NK-92 (cell line): ENCODE data around the gene STAT1.

Experiments used
- DNase-seq: peaks from one replicate; lab custom pipeline; 2025; ENCODE audit not compliant: unreplicated experiment; lab: John Stamatoyannopoulos, UW

STAT1 gene

DNA sequence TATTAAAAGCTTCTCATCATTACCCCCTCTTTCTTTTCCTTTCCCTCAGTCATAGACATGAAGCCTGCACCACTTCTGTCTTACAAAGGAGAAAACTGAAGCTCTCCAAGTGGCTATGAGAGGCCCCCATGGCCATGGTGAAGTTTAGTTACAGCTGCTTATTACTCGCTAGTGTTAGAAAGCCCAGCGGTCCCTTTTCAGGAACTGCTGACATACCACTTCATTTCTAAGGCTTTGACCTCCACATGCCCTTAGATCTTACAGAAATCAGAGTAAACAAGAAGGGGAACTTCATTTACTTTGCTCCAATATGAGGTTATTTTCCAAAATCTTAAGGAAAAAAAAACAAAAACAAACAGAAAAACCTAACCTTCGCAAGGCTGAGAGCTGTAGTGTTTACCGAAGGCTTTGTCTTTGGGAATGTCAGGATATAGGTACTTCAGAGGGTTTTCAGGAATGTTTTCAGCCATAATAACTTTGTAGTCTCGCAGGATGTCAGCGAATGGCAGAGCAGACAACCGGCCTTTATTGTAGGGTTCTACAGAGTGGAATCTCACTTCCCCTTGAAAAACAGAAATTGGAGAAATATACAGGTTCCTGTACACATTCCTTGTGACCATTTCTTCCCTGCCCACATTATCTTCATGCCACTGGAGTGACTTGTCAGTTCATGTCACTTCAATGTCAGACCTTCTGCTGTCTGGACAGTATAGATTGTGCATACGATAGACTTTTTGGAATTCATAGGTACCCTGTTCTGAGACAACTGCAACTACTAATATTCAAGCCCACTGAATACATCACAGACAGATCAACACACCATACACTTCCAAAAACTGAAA is 18.8 kb upstream of the STAT1 start:
- no peak for DNase-seq

- no peak for DNase-seq
Observed at GRCh38 chr2:191031256-191031655, 17.3 kb upstream of the STAT1 start.

- DNase-seq, result no peak
Observed at GRCh38 chr2:191030521-191031154, 16.7 kb upstream of the STAT1 start.

GRCh38 chr2:191029280-191029950 is 15.4 kb upstream of the STAT1 start:
- no peak for DNase-seq

DNA sequence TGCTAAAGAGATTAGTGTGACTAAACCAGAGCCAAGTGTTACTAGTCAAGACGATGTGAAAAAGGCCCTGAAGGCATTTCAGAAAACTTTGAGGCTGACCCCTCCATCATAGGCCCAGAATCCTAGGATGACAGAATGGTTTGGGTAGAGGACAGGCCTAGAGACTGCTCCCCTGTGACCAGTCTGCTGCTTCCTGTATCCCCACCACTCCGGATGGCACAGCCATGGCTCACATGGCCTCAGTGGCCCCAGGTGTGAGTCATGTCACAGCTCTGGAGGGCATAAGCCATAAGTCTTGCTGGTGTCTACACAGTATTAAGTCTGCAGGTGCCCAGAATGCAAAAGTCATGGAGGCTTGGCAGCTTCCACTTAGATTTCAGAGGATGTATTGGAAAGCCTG is 12.4 kb upstream of the STAT1 start:
- no peak for DNase-seq

DNA sequence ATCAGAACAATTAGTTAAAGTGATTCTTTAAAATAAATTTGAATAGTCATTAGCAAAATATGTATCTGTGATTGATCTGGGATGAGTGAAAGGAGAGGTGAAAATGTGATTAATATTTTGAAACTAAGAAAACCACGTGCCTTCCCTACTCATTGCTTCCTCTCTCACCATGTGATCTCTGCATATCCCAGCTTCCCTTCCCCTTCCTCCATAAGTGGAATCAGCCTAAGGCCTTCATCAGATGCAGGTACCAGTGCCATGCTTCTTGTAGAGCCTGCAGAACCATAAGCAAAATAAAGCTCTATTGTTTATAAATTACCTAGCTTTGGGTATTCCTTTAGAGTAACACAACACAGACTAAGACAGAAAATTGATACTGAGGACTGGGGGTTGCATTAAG is 11.2 kb upstream of the STAT1 start:
- no peak for DNase-seq

- DNase-seq, result no peak
Observed at GRCh38 chr2:191023235-191023679, 9.3 kb upstream of the STAT1 start.

DNA sequence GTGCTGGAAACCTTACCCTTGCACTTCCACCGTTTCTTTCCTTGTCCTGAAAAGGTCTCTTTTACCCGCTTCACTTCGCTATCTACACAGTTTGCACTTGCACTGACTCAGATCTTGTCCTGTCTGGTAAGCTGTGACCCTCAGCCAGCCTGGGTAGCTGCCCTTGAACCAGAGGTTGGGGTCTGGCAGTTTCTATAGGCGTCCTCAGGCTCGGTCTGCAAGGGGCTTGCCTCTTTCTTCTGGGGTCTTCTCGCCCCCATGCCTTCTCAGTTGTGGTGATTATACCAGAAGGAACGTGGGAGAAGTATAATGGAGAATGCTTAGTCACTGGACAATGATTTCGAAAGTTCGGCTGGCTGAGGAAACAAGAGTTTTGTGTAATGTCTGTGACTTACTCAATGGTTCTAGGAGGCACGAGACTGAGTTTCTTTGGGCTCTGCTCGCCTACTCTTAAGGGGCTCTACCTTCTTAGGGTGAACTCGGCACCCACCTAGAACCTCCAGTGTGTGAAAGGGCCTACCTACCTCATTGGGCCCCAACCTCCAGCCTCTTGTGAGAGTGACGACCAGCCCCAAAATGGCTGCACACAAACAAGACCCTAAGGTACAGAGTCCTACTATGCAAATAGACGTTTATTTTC is 6.9 kb upstream of the STAT1 start:
- no peak for DNase-seq

DNA sequence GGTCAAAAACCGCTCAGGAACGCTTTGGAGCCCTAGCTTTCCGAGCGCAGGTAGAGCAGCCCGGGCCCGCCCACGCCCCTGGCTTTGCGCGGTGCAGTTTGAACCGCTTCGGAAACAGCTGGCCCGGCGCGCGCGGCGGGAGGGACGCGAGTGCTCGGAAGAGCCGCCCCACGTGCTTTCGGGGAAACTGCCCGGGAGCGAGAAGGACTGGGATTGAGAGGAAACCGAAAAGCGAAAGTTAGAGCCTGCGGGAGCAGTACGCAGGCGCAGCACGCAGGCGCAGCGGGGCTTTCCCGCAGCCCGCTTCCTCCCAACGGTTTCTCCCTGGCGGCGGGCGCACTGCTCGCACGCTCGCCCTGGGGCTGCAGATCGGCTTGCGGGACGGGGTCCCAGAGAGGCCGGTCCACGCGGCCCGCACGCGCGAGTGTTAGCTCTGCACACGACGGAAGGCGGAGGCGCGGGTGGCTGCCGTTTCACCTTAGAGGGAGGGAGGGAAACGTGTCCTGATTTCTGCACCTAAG is 6.3 kb upstream of the STAT1 start:
- DNase-seq, result peak; percentile 54

GRCh38 chr2:191019376-191019775 is 5.4 kb upstream of the STAT1 start:
- DNase-seq, result no peak

DNA sequence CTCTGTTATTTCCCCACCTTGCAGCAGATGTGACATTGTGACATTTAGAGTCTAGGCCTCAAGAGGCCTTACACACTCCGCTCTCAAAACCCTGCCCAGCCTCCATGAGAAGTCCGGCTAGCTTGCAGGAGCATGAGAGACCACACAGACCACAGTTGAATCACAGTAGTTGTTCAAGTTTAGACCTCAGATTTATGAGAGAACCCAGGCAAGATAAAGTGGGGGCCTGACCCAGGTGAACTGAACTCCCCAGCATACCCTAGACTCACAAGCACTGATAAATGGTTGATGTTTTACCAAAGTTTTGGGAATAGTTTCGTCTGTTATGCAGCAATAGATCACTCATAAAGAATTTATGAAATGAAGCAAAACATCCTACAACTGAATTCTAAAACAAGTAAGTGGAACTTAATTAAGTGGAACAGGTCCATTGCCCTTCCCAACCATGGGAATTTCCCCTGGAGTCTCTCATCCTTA is 4.7 kb upstream of the STAT1 start:
- no peak for DNase-seq

GRCh38 chr2:191018048-191018447 is 4.1 kb upstream of the STAT1 start:
- no peak for DNase-seq

DNA sequence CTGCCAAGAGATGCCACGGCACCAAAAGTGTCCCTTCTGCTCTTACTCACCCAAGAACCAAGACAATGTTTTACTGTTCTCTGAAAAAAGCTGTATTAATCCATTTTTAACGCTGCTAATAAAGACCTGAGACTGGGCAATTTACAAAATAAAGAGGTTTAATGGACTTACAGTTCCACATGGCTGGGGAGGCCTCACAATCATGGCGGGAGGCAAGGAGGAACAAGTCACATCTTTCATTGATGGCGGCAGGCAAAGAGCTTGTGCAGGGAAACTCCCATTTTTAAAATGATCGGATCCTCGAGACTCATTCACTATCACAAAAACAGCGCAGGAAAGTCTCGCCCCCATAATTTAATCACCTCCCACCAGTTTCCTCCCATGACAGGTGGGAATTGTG is 1.9 kb upstream of the STAT1 start:
- no peak for DNase-seq

GRCh38 chr2:191015239-191015638 is 1.3 kb upstream of the STAT1 start:
- no peak for DNase-seq

GRCh38 chr2:191014653-191015020 is 666 bp upstream of the STAT1 start:
- DNase-seq, result no peak

DNA sequence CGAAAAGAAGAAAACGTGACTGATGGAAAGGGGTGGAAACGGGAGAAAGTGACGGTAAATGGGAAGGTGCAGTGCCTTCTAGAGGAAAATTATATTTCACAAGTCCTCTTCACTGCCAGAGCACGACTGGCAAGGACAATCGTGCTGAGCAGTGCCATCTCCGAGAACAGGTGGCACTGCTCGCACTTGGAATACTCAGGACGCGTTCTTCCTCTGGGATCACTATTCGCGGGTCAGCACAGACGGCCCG is 364 bp downstream of the STAT1 start:
- DNase-seq, result no peak

DNA sequence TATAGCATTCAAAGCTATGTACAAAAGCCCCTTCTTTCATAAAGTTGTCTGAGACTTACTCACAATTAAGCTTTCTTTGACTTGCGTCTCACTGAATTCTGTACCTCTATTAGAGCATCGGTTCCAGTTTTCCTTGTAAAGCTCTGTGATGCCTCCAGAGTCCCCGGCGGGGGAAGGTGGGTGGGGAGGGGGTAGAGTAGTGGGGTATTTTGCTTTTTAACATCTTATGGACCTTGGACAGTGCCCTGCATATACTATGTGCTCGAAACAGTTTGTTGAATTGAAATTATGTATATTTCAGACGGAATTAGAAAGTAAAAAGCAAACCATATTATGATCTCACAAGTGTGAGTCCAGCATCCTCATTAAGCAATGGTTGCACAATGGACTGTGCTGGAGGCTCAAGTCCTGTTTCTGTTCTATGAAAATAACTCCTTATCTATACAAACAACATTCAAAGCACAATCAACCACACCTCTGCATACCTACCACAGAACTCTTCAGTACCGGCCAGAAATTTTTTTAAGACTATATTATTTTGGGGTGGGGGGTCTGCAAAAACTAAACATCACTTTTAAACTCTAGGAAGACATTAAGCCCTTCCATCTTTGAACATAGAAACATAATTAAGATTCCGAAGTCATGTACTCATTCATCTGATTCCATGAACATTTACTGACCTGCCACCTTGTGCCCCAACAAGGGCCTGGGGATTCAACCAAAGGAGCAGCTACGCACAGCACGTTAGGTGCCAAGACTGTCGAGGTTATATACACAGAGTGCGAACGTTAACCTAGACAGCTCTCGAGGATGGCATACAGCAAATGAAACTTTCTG is 908 bp downstream of the STAT1 start:
- DNase-seq, result no peak

- DNase-seq, result no peak
Observed at GRCh38 chr2:191012346-191012745, 1.6 kb downstream of the STAT1 start.

DNA sequence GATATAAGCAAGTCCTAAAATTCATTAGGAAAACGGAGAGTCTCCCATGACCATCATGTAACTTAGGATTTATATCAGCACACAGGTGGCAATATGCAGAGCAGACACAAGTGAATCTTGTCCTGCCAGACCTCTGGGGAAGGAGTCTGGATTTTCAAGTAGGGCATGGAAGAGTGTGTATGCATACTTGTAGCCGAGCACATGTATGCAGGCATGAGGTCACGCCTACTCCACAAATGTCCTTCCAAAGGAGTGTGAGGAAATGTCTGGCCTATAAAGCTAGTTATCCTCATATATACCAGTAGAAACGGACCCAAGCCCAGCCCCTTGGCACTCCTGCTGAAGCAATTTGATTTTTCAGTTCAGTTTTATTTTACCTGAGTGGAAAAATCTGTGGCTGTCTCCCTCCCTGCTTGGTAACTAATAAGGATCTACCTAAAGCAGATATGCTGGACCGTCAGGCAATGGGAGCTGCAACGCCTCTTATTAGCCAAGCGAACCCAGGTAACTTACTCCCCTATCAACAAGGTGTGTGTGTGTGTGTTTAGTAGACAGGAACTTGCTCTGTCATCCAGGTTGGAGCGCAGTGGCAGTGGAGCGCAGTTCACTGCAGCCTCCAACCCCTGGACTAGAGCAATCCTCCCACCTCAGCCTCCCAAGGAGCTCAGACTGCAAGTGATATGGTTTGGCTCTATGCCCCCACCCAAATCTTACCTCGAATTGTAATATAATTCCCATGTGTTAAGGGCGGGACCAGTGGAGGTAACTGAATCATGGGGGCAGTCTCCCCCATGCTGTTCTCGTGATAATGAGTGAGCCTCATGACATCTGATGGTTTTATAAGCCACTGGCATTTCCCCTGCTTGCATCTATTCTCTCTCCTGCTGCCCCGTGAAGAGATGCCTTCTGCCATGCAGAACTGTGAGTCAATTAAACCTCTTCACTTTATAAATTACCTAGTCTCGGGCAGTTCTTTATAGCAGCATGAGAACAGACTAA is 2.8 kb downstream of the STAT1 start:
- no peak for DNase-seq
